Testis (tissue), 2 donors: Measurements from ENCODE around the gene EPB41L2.

ENCODE experiments used
- CTCF ChIP-seq, 3 experiments: fragments of 450-650 bp in 2 of 3; fragments of 200-600 bp in 1 of 3; sonication (generic) in 1 of 3; IDR thresholded peaks; one replicate each; pipeline ENCODE4 v1.5.1; 2016 to 2019; ENCODE audit warnings: antibody characterized with exemption in 3 of 3, mild to moderate bottlenecking in 2 of 3, moderate library complexity in 1 of 3
- POLR2A ChIP-seq: fragments of 450-650 bp; IDR thresholded peaks from one replicate; pipeline ENCODE4 v1.6.1; 2017; ENCODE audit warnings: antibody characterized with exemption, mild to moderate bottlenecking, moderate library complexity

- no peak for TF ChIP-seq POLR2A
- no peak for TF ChIP-seq CTCF (IDR thresholded peaks at IDR 0.05)
Measured at GRCh38 chr6:131040866-131041265, 22.2 kb downstream of the EPB41L2 start.
